Neural crest cell (in vitro differentiated cells): Measurements from ENCODE around the gene RPAP3. TPM values are rescaled to one million over a fixed set of nuclear protein-coding genes. Genes with fewer than 3 reads are reported as not detected.

ENCODE experiments used
- DNase-seq: peaks from one replicate; pipeline ENCODE4 v3.0.0; 2021; ENCODE audit warnings: low read depth, mixed read lengths, low spot score
- H3K27ac Mint-ChIP-seq: one replicate; pipeline ENCODE4 v1.8.0; 2021; ENCODE audit warnings: mild to moderate bottlenecking, mixed read lengths; ENCODE audit not compliant: unreplicated experiment
- H3K27me3 Mint-ChIP-seq: 2 replicates; pipeline ENCODE4 v1.8.0; 2021; ENCODE audit warnings: low read depth, mild to moderate bottlenecking, mixed read lengths
- H3K36me3 Mint-ChIP-seq: 2 replicates; pipeline ENCODE4 v1.8.0; 2021; ENCODE audit warnings: low read depth, mild to moderate bottlenecking, mixed read lengths
- H3K4me1 Mint-ChIP-seq: 2 replicates; pipeline ENCODE4 v1.8.0; 2021; ENCODE audit warnings: mixed read lengths
- H3K4me3 Mint-ChIP-seq: one replicate; pipeline ENCODE4 v1.8.0; 2021; ENCODE audit warnings: mild to moderate bottlenecking, mixed read lengths
- H3K9me3 Mint-ChIP-seq: 2 replicates; pipeline ENCODE4 v1.8.0; 2021; ENCODE audit warnings: mixed read lengths
- CTCF ChIP-seq: fragments of 200-600 bp; sonication (generic); conservative IDR thresholded peaks from 2 replicates; pipeline ENCODE4 v1.5.0; 2021; ENCODE audit warnings: antibody characterized with exemption, mild to moderate bottlenecking
- total RNA-seq: library from RNA; stranded (reverse); gene quantifications from 2 replicates; pipeline ENCODE4 v1.2.1, GENCODE V29; 2021

The RPAP3 gene
- total RNA-seq, 1 donor from 2014 or later: 49.4 TPM

GRCh38 chr12:47748507-47748828, 42.6 kb upstream of the RPAP3 start:
- Mint-ChIP-seq H3K27ac (no peak overlapping the region), H3K36me3 (no peaks in the 10 kb centered on the region)

GRCh38 chr12:47747596-47748506, 42.0 kb upstream of the RPAP3 start:
- DNase-seq: no peak

More at GRCh38 chr12:47748507-47748828, 42.6 kb upstream of the RPAP3 start:
- TF ChIP-seq CTCF: no peak
- no peak for DNase-seq
- Mint-ChIP-seq H3K4me3 (no peak overlapping the region), H3K27me3 (peaks cover 15% of the 10 kb centered on the region), H3K9me3 (no peaks in the 10 kb centered on the region), H3K4me1 (peaks cover 11% of the 10 kb centered on the region)

GRCh38 chr12:47747126-47747525, 41.3 kb upstream of the RPAP3 start:
- Mint-ChIP-seq H3K27me3 (peaks cover 16% of the 10 kb centered on the region), H3K4me1 (peaks cover 11% of the 10 kb centered on the region), H3K9me3 (no peaks in the 10 kb centered on the region), H3K36me3 (no peaks in the 10 kb centered on the region), H3K4me3 (no peak overlapping the region), H3K27ac (no peak overlapping the region)
- no peak for TF ChIP-seq CTCF
- no peak for DNase-seq

More at GRCh38 chr12:47747596-47748506, 42.0 kb upstream of the RPAP3 start:
- Mint-ChIP-seq H3K27ac (no peak overlapping the region), H3K9me3 (no peaks in the 10 kb centered on the region), H3K4me3 (no peak overlapping the region), H3K36me3 (no peaks in the 10 kb centered on the region), H3K27me3 (peaks cover 16% of the 10 kb centered on the region), H3K4me1 (peaks cover 11% of the 10 kb centered on the region)
- no peak for TF ChIP-seq CTCF

- no peaks in the 10 kb centered on the region for H3K9me3 Mint-ChIP-seq
- H3K4me1 Mint-ChIP-seq: peaks cover 11% of the 10 kb centered on the region
- no peak for TF ChIP-seq CTCF
- H3K27me3 Mint-ChIP-seq: peaks cover 16% of the 10 kb centered on the region
- no peak for DNase-seq
- no peaks in the 10 kb centered on the region for H3K36me3 Mint-ChIP-seq
- H3K27ac Mint-ChIP-seq: no peak overlapping the region
- H3K4me3 Mint-ChIP-seq: no peak overlapping the region
Observed at GRCh38 chr12:47746523-47746922, 40.7 kb upstream of the RPAP3 start.

GRCh38 chr12:47746073-47746472, 40.2 kb upstream of the RPAP3 start:
- Mint-ChIP-seq H3K36me3 (no peaks in the 10 kb centered on the region), H3K27me3 (peaks cover 16% of the 10 kb centered on the region), H3K4me1 (peaks cover 11% of the 10 kb centered on the region), H3K4me3 (no peak overlapping the region), H3K27ac (no peak overlapping the region), H3K9me3 (no peaks in the 10 kb centered on the region)
- no peak for DNase-seq
- TF ChIP-seq CTCF: no peak
